OCI-LY7 (cell line): Measurements from ENCODE around the gene DAB2IP. TPM values are rescaled to one million over a fixed set of nuclear protein-coding genes. Genes with fewer than 3 reads are reported as not detected.

Experiments used
- BruUV-seq: library from RNA; stranded (reverse); fragments of 400-500 nt; replicated peaks from 2 replicates; lab custom pipeline; 2021; lab: Mats Ljungman, UMichigan
- CTCF ChIA-PET: fragments of 300-600 bp; sonication (Branson Sonifier 250); formaldehyde crosslinking; loops from one replicate; lab custom pipeline; 2022; ENCODE audit warnings: antibody characterized with exemption; ENCODE audit not compliant: unreplicated experiment; lab: Charles Lee
- POLR2A ChIA-PET: fragments of 300-600 bp; sonication (Branson Sonifier 250); formaldehyde crosslinking; loops from one replicate; lab custom pipeline; 2022; ENCODE audit warnings: antibody characterized with exemption; lab: Charles Lee
- DNase-seq: peaks from one replicate; pipeline ENCODE4 v3.0.0-alpha.2; 2015; ENCODE audit warnings: low spot score
- H2AFZ ChIP-seq: fragments of 200-600 bp; sonication (generic), shearing (Covaris generic); 2 replicates; pipeline ENCODE4 v1.6.1; 2014; ENCODE audit warnings: mild to moderate bottlenecking, antibody characterized with exemption, low read length, moderate library complexity
- H3K27ac ChIP-seq: fragments of 200-600 bp; sonication (generic); 2 replicates; pipeline ENCODE4 v1.5.1; 2014; ENCODE audit warnings: mixed run types, low read depth, mild to moderate bottlenecking, moderate library complexity, low read length, inconsistent platforms; ENCODE audit not compliant: poor library complexity, severe bottlenecking
- H3K36me3 ChIP-seq: fragments of 200-600 bp; sonication (generic); 2 replicates; pipeline ENCODE4 v1.6.1; 2014; ENCODE audit warnings: mild to moderate bottlenecking, antibody characterized with exemption, low read length, moderate library complexity, mixed read lengths; ENCODE audit not compliant: insufficient read depth
- H3K4me1 ChIP-seq: fragments of 200-600 bp; sonication (generic); 2 replicates; pipeline ENCODE4 v1.5.1; 2014; ENCODE audit warnings: mild to moderate bottlenecking, low read length; ENCODE audit not compliant: insufficient read depth, poor library complexity, severe bottlenecking
- H3K4me2 ChIP-seq: fragments of 200-600 bp; sonication (generic); 2 replicates; pipeline ENCODE4 v1.6.1; 2014; ENCODE audit warnings: mild to moderate bottlenecking, low read length
- H3K4me3 ChIP-seq: fragments of 200-600 bp; sonication (generic); 2 replicates; pipeline ENCODE4 v1.5.1; 2014; ENCODE audit warnings: mild to moderate bottlenecking, low read depth, low read length; ENCODE audit not compliant: poor library complexity, severe bottlenecking
- H3K79me2 ChIP-seq: fragments of 200-600 bp; sonication (generic); 2 replicates; pipeline ENCODE4 v1.6.1; 2016; ENCODE audit warnings: low read depth, mild to moderate bottlenecking, low read length, moderate library complexity, mixed read lengths; ENCODE audit not compliant: insufficient read depth
- H3K9me2 ChIP-seq: fragments of 200-600 bp; sonication (generic); 2 replicates; pipeline ENCODE4 v1.6.1; 2016; ENCODE audit warnings: mild to moderate bottlenecking, low read length, mixed read lengths; ENCODE audit not compliant: insufficient read depth
- H3K9me3 ChIP-seq: fragments of 200-600 bp; sonication (generic); 2 replicates; pipeline ENCODE4 v1.6.1; 2014; ENCODE audit warnings: mild to moderate bottlenecking, mixed run types, low read length, mixed read lengths
- H4K20me1 ChIP-seq: fragments of 200-600 bp; sonication (generic); 2 replicates; pipeline ENCODE4 v1.6.1; 2014; ENCODE audit warnings: mild to moderate bottlenecking, antibody characterized with exemption, low read length, moderate library complexity, mixed read lengths; ENCODE audit not compliant: insufficient read depth
- CTCF ChIP-seq: fragments of 200-600 bp; sonication (generic); conservative IDR thresholded peaks from 2 replicates; pipeline ENCODE4 v1.5.1; 2014; ENCODE audit warnings: mild to moderate bottlenecking, antibody characterized with exemption, low read length, moderate library complexity, mixed read lengths
- EZH2phosphoT487 ChIP-seq: fragments of 200-600 bp; sonication (generic); IDR thresholded peaks from 2 replicates; pipeline ENCODE4 v1.6.1; 2018; ENCODE audit warnings: low read depth, borderline replicate concordance, mild to moderate bottlenecking, mixed run types, antibody characterized with exemption, low read length, moderate library complexity, mixed read lengths
- intact Hi-C: fragments of 100-400 bp; cut with micrococcal nuclease; formaldehyde crosslinking; loops from one replicate; pipeline ENCODE4 v1.10.0; 2022; ENCODE audit not compliant: unreplicated experiment
- total RNA-seq, 2 experiments: library from RNA; depleted of rRNA in 1 of 2; stranded (reverse); fragments of >200 nt in 1 of 2; shearing (Covaris generic) in 1 of 2; gene quantifications; 2 replicates each; pipeline ENCODE4 v1.2.3, GENCODE V29; 2014 to 2022

DAB2IP gene
- total RNA-seq, 2 experiments from 2014 or later = 3.9 to 11.1 TPM

- Histone ChIP-seq H3K27ac (no peak overlapping the region), H3K79me2 (no peaks in the 10 kb centered on the region), H3K9me3 (no peaks in the 10 kb centered on the region), H4K20me1 (no peaks in the 10 kb centered on the region), H2AFZ (no peak overlapping the region), H3K36me3 (no peaks in the 10 kb centered on the region), H3K4me2 (peak overlapping the region; percentile 2; the same call in 1 of the 2 replicates), H3K4me3 (no peak overlapping the region), H3K4me1 (no peaks in the 10 kb centered on the region), H3K9me2 (no peaks in the 10 kb centered on the region)
- ChIA-PET CTCF (no interaction called here), POLR2A (no interaction called here)
- no TSS peak for BruUV-seq
- no peak for DNase-seq
- intact Hi-C loops = no loop called here
- no peak for TF ChIP-seq CTCF
- no peak; the same call in 1 of the 2 replicates for TF ChIP-seq EZH2phosphoT487
Measured at GRCh38 chr9:121652021-121652837, 795 bp downstream of the DAB2IP start.

- H3K4me3 ChIP-seq = no peak overlapping the region
- TF ChIP-seq EZH2phosphoT487 (no peak), CTCF (no peak)
- H3K4me2 ChIP-seq = no peak overlapping the region
- H3K9me2 ChIP-seq = no peaks in the 10 kb centered on the region
- CTCF ChIA-PET = no interaction called here
- no peaks in the 10 kb centered on the region for H3K36me3 ChIP-seq
- H4K20me1 ChIP-seq = no peaks in the 10 kb centered on the region
- no TSS peak for BruUV-seq
- no peaks in the 10 kb centered on the region for H3K79me2 ChIP-seq
- H2AFZ ChIP-seq = no peak overlapping the region
- intact Hi-C loops = no loop called here
- H3K27ac ChIP-seq = no peak overlapping the region
- no peak for DNase-seq
- H3K9me3 ChIP-seq = no peaks in the 10 kb centered on the region
- POLR2A ChIA-PET = no interaction called here
- no peaks in the 10 kb centered on the region for H3K4me1 ChIP-seq
Measured at GRCh38 chr9:121652838-121653231, 1.4 kb downstream of the DAB2IP start.

GRCh38 chr9:121654499-121655140 lies 3.2 kb downstream of the DAB2IP start:
- no peak overlapping the region for H2AFZ ChIP-seq
- H3K79me2 ChIP-seq = no peaks in the 10 kb centered on the region
- H3K4me2 ChIP-seq = no peak overlapping the region
- H3K27ac ChIP-seq = no peak overlapping the region
- no TSS peak for BruUV-seq
- H3K9me3 ChIP-seq = no peaks in the 10 kb centered on the region
- no peak overlapping the region for H3K4me3 ChIP-seq
- no peaks in the 10 kb centered on the region for H3K36me3 ChIP-seq
- no peaks in the 10 kb centered on the region for H3K4me1 ChIP-seq
- no peaks in the 10 kb centered on the region for H3K9me2 ChIP-seq
- TF ChIP-seq CTCF = no peak
- no peak for TF ChIP-seq EZH2phosphoT487
- ChIA-PET POLR2A (no interaction called here), CTCF (no interaction called here)
- intact Hi-C loops = no loop called here
- DNase-seq = no peak
- no peaks in the 10 kb centered on the region for H4K20me1 ChIP-seq
